ENCODE results near the gene RERE.
"Not testable (repeated sequence)": the region's sequence is repeated elsewhere in the genome, so short reads cannot be mapped to it uniquely, and the experiment has no call there.

The RERE gene

GRCh38 chr1:8712413-8713231, 104.8 kb downstream of the RERE start:
- peak; percentile 24 for DNase-seq

- no peak for DNase-seq
Measured at GRCh38 chr1:8711873-8712412, 105.5 kb downstream of the RERE start.

GRCh38 chr1:8711151-8711550, 106.3 kb downstream of the RERE start:
- no peak for DNase-seq

- no peak for DNase-seq
Measured at GRCh38 chr1:8708259-8708658, 109.2 kb downstream of the RERE start.

- no peak for DNase-seq
Measured at GRCh38 chr1:8706995-8707396, 110.4 kb downstream of the RERE start.

GRCh38 chr1:8706291-8706690, 111.1 kb downstream of the RERE start:
- DNase-seq: no peak

GRCh38 chr1:8704866-8705506, 112.5 kb downstream of the RERE start:
- DNase-seq: no peak

GRCh38 chr1:8702850-8703810, 114.3 kb downstream of the RERE start:
- peak; percentile 61 for DNase-seq

GRCh38 chr1:8702472-8702849, 115.0 kb downstream of the RERE start:
- DNase-seq: no peak

- no peak for DNase-seq
Measured at GRCh38 chr1:8701794-8702471, 115.5 kb downstream of the RERE start.

- no peak for DNase-seq
Measured at GRCh38 chr1:8699679-8700078, 117.8 kb downstream of the RERE start.

- no peak for DNase-seq
Measured at GRCh38 chr1:8698937-8699447, 118.4 kb downstream of the RERE start.

GRCh38 chr1:8698012-8698630, 119.3 kb downstream of the RERE start:
- no peak for DNase-seq

- not testable (repeated sequence) for DNase-seq
Measured at GRCh38 chr1:8695442-8695841, 122.0 kb downstream of the RERE start.

- DNase-seq: no peak
Measured at GRCh38 chr1:8693107-8693506, 124.3 kb downstream of the RERE start.

GRCh38 chr1:8691662-8692061, 125.8 kb downstream of the RERE start:
- no peak for DNase-seq

- DNase-seq: no peak
Measured at GRCh38 chr1:8690253-8690525, 127.3 kb downstream of the RERE start.

- no peak for DNase-seq
Measured at GRCh38 chr1:8689431-8690252, 127.8 kb downstream of the RERE start.

- DNase-seq: no peak
Measured at GRCh38 chr1:8687538-8687937, 129.9 kb downstream of the RERE start.

- no peak for DNase-seq
Measured at GRCh38 chr1:8687039-8687438, 130.4 kb downstream of the RERE start.

GRCh38 chr1:8685463-8685862, 132.0 kb downstream of the RERE start:
- no peak for DNase-seq
